Tongue (tissue), 2 donors: ENCODE measurements around the gene KIAA1958. TPM values are rescaled to one million over a fixed set of nuclear protein-coding genes. Genes with fewer than 3 reads are reported as not detected.
A peak's percentile ranks its signal among the peaks of the same experiment; 100 is the strongest.
"Not testable (repeated sequence)": the region's sequence is repeated elsewhere in the genome, so short reads cannot be mapped to it uniquely, and the experiment has no call there.

ENCODE experiments used
- DNase-seq: peaks from one replicate; pipeline ENCODE4 v3.0.0-alpha.2; 2015
- total RNA-seq: library from RNA; depleted of rRNA; stranded (reverse); fragments of >200 nt; gene quantifications from one replicate; pipeline ENCODE4 v1.2.3, GENCODE V29; 2014

Gene KIAA1958
- total RNA-seq, 1 donor from 2014 or later: 5.8 TPM

GRCh38 chr9:112664531-112664930 lies 177.9 kb downstream of the KIAA1958 start:
- DNase-seq: no peak

DNA sequence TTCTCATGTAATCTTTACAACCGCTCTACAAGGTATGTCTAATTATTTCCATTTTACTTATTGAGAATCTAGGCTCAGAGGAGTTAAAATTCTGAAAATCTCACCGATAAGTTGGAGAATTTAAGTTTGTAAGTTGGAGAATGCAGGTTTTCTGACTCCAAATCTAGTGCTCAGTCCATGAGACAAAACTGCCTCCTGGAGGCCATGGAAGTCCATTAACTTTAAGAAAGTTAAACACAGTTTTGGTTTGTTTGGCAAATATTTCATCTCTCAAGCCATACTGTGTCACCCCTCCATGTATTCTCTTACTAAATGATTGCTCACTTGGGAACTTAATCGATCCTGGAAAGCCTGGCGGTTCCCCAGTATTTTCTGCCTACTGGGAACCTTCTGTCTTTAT lies 178.7 kb downstream of the KIAA1958 start:
- peak; percentile 6 for DNase-seq

DNA sequence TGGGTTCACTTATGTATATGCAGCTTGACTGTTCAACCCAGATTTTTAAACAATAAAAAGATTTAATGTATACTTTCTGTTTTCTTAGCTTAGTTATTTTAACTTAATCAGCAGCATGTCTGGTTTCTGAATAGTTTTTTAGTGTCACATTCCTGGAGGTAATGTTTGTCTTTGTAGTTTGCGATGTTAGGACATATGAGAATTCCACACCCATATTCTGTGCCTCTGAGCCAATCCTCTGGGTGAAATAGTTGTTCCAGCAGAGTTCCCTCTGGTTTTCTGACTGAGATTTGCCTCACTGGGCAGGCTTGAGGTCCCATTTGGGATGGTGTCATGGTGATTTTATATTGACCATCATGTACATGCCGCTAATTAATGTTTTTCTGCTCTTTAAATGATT lies 182.7 kb downstream of the KIAA1958 start:
- no peak for DNase-seq

DNA sequence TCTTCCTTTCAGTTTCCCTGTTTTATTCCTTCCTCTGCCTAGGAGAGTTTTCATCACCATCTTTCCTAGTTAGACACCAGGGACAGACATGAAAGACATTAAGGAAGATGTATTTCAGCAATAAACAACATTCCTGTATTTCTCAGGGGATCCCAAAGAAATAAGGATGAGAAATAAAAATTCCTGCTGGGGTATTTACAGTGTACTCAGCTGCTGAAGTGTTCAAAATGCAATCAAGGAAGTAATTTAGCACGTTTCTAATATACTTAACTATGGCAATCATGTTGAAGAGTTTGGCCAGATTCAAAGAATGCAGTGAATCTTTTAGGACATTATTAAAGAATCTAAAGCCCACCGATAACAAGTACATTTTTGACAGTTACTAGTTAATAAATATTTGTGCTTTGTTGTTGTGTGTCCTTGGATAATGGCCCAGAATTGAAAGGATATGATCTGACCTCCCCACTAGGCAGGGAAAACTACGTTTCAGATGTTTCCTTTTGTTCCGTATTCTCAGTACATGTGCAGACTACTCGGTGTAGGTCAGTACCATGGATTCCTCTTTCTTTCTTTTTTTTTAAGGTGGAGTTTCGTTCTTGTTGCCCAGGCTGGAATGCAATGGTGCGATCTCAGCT lies 184.5 kb downstream of the KIAA1958 start:
- no peak for DNase-seq

GRCh38 chr9:112673221-112673620 lies 186.6 kb downstream of the KIAA1958 start:
- not testable (repeated sequence) for DNase-seq

DNA sequence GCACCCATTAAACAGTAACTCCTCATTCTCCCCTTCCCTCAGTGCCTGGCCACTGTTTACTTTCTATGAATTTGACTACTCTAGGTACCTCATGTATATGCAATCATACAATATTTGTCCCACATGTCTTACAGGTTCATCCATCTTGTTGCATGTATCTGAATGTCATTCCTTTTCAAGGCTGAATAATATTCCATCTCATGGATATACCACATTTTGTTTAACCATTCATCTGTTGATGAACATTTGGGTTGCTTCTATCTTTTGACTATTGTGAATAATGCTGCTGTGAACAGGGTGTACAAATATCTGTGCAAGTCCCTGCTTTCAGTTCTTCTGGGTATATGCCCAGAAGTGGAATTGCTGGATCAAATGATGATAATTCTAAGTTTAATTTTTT lies 190.4 kb downstream of the KIAA1958 start:
- DNase-seq: no peak

- no peak for DNase-seq
Measured at GRCh38 chr9:112680731-112681402, 194.2 kb downstream of the KIAA1958 start.

DNA sequence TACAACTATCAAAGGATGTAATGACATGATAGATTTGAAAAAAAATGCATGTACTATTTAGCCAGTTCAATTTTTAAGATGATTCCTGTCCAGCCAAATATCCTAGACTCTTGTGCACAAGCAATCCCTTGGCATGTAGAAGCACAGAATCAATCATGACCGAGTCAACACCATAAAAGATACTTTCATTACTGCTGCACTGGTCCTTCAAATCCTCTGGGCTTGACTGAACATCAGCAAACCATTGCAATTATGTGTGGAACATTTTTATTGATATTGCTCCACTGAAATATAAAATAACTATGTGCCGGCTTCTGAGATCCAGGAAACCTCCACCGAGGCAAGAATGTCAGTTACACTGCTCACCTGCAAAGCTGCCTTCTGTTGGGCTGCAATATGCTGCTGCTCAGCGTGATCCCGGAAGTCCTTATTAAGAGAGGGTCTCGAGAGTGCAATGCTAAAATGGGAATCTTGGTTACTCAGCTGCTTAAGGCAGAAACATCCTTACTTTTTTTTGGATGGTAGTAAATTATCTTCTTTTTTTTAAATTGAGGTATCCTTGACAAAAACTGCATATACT lies 202.6 kb downstream of the KIAA1958 start:
- no peak for DNase-seq

DNA sequence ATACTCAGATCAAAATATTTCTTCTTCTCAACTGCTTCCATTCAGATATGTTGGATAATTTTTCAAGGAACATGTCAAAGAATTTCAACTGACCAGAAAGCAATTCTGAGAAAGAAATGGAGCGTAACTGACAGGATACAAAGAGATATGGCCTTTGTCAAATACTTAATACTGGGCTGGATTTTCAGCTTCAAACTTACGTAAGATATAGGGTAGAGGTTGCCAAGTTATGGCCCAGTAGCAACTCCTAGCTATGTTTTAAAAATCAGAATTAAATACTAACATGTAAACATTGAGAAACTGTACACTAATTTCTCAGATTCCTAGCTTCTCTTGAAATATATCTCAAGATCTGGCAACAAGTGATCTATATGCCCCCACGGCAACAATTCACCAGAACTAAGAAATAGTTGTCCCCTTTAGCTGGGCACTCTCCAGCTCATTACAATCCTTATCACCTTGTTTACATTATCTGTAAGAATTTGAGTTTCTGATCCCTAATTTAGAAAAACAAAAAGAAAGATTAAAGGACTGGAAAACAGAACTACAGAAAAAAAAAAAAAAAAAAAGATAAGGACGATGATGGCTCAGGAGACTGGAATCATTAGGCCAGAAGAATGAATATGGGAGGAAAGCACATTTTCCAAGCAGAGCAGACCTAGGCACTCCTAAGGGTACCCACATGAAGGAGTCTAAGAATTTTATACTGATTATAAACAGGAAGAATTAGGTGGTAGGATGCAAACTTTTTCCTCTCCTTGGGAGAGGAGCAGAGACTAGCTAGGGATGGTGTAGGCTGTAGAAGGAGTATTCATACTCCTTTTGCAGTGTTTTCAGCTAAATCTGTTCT lies 208.3 kb downstream of the KIAA1958 start:
- DNase-seq: no peak

DNA sequence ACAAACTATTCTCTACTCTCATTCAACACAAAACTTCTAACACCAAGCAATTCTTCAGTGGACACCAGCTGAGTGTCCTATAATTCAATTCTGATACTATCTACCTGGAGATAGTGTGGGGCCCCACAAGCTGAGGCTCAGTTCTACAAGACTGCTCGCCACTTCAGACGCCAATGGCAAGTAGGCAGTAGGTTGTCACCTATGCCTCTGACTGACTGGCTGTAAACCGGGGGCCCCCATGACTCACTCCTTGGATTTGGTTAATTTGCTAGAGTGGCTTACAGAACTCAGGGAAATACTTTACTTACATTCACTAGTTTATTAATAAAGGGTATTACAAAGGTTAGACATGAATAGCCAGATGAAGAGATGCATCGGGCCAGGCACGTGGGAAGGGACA lies 209.8 kb downstream of the KIAA1958 start:
- DNase-seq: no peak

GRCh38 chr9:112699230-112699629 lies 212.6 kb downstream of the KIAA1958 start:
- no peak for DNase-seq

DNA sequence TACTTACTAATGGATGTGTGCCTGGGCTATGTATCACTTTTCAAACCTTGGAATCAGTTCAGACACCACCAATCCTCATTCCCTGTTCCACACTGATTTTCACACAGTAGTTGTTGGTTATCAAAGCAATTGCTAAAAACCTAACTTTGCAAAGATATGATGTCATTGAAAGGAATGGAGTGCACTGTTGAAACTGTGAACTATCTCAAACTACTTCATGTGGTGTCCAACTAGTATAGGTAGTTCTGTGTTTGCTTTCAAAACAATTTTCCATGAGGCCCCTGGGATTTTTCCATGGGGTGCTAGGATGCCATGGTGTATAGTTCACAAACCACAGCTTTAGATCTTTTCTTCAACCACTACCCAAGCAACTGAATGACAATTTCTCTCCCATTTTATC lies 213.5 kb downstream of the KIAA1958 start:
- DNase-seq: no peak

- DNase-seq: no peak
Measured at GRCh38 chr9:112703304-112703703, 216.7 kb downstream of the KIAA1958 start.

- DNase-seq: peak; percentile 63
Measured at GRCh38 chr9:112705768-112706427, 219.3 kb downstream of the KIAA1958 start.

- DNase-seq: peak; percentile 43
Measured at GRCh38 chr9:112711050-112711689, 224.5 kb downstream of the KIAA1958 start.

DNA sequence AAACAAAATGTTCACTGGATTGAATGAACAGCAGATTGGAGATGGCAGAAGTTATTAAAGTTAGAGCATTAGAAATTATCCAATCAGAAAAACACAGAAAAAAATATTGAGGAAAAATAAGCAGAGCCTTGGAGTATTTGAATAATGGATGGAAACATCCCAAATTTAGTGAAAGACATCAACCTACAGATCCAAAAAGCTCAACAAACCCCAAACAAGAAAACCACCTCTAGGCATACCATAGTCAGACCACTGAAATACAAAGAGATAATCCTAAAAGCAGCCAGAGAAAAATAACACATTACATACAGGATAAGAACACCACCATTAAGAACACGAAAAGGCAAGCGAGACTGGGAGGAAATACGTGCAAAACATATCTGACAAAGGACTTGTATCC lies 226.1 kb downstream of the KIAA1958 start:
- DNase-seq: no peak

DNA sequence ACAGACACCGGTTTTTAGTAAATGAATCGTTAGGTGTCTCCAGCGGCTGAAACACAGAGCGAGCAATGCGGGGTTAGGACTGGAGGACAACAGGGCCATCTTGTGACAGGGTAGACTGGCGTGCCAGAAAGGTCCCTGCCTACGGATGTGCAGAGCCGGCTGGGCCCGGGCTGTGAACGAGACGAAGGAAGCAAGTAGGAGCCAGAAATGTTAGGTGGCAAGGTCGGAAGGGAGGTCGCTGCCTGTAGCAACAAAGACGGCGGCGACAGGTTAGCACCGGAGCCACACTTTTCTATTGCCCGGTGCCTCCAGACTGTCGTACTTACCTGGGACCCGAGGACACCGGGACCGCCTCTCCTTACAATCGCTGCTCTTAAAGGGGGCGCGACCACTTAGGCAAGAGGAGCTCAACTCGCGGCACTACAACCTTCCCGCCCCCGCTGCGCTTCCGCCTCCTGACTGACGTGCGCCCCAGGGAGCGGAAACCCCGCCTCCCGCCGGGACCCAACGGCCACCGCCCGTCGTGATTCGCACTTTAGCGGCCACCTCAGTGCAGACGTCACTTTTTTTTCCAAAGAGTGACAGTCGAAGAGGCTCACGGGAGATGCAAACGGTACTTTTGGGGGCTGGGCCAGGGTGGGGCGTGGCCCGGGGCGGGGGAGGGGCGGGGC lies 231.2 kb downstream of the KIAA1958 start, which contains the start of gene INIP:
TSS of gene INIP (minus strand) at position 457 of the 671 bp plus-strand sequence. CDS start 1,632 bp downstream, outside the sequence.
- peak; percentile 98 for DNase-seq
